ENCODE measurements around the gene IRF8.

DNA sequence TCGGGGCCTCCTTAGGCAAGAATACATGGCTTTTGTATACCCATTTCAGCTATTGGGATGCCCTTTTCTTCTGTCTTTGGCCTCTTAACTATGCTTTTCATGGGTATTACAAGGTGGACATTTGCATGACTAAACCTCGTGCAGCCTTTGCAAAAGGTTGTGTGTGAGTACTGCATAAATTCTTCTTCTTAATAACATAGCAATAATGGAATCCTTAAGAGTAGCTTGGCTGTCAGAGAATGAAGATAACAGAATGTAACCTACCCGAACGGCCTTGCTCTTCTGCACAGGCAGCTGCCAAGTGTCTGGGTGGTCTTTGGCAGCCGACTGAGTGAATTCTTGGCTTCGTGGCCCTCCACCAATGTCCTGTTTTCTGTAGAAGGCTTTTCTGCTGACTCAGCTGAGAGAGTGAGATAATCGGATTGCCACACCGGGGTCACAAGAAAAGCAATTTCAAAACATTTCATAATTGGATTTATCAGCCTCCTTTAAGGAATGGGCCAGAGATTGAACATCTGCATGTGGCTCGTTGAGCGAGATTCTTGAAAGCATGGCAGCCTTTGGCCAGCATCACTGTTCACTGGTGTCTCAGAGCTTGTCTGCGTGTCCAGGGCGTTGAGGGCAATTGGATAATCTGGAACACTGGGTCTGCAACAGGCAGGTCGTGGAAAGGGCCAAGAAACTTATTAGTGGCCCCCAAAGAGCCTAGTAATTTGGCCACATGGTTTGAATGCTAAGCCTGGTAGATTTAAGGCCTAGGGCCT lies 13.4 kb downstream of the IRF8 start:
- TF ChIP-seq, protein P1, sequence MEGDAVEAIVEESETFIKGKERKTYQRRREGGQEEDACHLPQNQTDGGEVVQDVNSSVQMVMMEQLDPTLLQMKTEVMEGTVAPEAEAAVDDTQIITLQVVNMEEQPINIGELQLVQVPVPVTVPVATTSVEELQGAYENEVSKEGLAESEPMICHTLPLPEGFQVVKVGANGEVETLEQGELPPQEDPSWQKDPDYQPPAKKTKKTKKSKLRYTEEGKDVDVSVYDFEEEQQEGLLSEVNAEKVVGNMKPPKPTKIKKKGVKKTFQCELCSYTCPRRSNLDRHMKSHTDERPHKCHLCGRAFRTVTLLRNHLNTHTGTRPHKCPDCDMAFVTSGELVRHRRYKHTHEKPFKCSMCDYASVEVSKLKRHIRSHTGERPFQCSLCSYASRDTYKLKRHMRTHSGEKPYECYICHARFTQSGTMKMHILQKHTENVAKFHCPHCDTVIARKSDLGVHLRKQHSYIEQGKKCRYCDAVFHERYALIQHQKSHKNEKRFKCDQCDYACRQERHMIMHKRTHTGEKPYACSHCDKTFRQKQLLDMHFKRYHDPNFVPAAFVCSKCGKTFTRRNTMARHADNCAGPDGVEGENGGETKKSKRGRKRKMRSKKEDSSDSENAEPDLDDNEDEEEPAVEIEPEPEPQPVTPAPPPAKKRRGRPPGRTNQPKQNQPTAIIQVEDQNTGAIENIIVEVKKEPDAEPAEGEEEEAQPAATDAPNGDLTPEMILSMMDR (IDR thresholded peaks at IDR 0.05; ENCODE audit: low read depth, low read length) = no peak
- TF ChIP-seq EZH2phosphoT487 (IDR thresholded peaks at IDR 0.05; ENCODE audit: low read depth) = no peak

Measured in OCI-LY3 (cell line).